SH-SY5Y (cell line): ENCODE data around the gene NRAP.

ENCODE experiments used
- GATA2 ChIP-seq: IDR thresholded peaks from 2 replicates; pipeline ENCODE4 v1.6.1; 2011; ENCODE audit warnings: mild to moderate bottlenecking, low read depth, low read length
- GATA3 ChIP-seq: IDR thresholded peaks from 2 replicates; pipeline ENCODE4 v1.6.1; 2011; ENCODE audit warnings: low read depth, mild to moderate bottlenecking, low read length, moderate library complexity

NRAP gene

DNA sequence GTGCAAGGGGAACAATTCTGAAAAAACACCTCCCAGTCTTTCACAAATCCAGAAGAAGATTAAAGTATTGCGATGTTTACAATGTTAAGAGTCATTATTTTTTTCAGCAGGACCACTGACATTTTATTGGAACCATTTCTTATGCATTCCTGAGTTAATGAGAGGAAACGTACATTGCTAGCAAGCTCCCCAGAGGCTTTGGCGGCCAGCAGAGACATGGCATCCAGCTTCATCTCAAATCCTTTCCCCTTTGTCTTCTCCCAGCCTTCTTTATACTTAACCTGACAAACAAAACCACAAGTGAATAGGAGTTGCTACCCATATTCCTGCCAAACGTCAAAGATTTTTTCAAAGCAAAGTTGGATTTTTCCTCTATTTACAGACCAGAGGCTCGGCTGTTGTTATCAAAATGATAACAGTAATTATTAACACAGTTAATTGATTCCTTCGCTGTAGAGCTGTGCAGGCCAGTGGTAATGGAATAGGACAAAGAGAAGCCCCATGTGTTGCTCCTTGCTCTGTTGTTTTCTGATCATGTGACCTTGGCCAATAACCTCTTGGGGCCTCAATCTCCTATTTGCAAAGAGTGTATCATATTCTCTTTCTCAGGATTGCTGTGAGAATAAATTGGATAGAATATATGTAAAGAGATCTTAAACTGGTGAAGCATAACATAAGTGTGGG is 32.0 kb downstream of the NRAP start:
- TF ChIP-seq GATA2 (no peak), GATA3 (no peak)

- no peak for TF ChIP-seq GATA2
- no peak for TF ChIP-seq GATA3
Measured at GRCh38 chr10:113630929-113631533, 32.8 kb downstream of the NRAP start.

DNA sequence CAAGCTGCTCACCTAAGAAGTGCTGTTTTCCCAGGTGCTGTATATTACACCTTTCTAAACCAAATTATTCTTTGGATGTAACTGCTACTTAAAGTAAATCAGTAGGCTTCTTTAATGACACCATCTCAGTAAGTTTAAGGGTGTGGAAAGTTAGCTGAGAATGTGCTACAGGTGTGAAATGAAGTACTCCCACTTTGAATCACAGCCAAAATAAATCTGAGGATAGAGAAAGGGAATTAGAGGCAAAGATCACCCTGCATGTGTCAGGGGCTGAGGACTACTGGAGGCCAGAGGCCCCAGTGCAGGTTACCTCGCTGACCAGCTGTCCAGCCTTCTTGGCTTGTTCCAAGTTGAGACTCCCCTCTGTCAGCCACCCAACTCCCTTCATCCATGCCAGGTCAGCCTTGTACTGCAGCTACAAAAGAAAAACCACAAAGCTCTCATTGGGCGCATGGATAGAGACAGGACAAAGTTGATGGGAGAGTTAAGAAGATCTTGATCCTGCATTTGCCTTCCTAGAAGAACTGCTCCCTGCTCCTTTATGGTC is 35.2 kb downstream of the NRAP start:
- no peak for TF ChIP-seq GATA3
- TF ChIP-seq GATA2, result no peak

DNA sequence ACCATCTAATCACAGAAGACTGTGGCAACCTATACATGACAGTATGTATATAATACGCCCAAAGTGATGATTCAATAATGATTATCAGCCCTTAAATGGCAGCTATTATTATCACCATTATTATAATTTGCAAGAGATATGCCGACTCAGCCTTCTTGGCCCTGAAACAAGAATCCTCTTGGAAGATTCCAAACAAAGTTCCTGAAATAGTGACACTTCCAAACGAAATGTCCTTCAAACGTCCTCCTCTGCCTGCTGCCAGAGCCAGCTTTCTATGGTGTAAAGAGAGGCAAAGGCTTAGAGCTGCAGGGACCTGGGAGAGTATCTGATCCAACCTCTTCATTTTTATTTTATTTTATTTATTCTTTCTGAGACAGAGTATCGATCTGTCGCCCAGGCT is 36.0 kb downstream of the NRAP start:
- TF ChIP-seq GATA2 (no peak), GATA3 (no peak)

GRCh38 chr10:113626809-113627355 is 37.0 kb downstream of the NRAP start:
- no peak for TF ChIP-seq GATA3
- no peak for TF ChIP-seq GATA2

- no peak for TF ChIP-seq GATA2
- TF ChIP-seq GATA3, result no peak
Measured at GRCh38 chr10:113625461-113626186, 38.2 kb downstream of the NRAP start.

DNA sequence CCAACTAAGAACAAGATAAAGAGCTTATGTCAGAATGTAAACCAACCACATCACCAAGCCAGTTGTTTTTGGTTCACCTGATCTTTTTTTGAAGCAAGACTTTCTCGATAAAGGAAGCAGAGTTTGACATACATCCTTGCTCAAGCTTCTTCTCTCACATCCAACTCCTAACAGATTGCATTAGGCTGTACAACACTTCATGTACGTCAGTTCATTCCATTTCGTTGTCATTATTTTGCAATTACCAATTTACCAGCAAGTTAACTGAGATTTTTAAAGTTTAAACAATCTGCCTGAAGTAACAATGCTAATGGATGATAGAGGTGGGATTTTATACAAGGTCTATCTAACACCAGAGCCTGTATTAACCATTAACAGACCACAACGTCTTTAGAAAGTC is 41.0 kb downstream of the NRAP start:
- no peak for TF ChIP-seq GATA3
- no peak for TF ChIP-seq GATA2

DNA sequence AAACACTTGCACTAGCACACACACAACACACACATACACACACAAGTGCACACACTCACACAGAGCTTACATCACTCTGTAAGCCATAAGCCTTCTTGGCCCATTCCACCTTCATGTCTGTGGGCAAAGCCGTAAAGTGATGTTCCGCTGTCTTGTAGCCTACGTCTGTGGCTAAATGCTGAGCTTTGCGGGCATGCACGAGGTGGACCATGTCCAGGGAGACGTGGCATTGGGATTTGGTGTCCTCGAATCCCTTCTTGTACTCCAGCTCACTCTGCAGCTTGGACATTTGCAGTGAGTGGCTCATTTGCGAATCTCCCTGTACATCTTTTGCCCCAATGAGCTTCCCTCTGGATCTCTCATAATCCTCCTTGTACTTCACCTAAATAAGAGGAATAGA is 42.0 kb downstream of the NRAP start:
- no peak for TF ChIP-seq GATA3
- no peak for TF ChIP-seq GATA2

DNA sequence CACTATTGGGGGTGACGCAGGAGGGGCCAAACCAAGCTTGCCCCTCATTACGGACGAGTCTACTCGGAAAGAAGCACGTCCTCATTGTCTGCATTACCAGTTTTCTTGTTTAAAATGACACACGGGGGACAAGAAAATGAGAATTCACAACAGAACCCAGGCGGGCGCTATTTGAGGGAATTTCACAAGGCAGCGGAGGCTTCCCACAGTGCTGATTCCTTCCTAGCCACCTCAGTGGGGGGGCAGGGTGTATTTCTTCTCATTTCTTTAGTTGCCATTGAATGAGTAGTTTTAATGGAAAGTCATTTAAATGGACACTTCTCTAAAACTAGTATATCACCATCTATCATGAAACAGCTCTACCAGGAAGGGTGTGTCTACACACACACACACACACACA is 42.9 kb downstream of the NRAP start:
- TF ChIP-seq GATA3 (no peak), GATA2 (no peak)

DNA sequence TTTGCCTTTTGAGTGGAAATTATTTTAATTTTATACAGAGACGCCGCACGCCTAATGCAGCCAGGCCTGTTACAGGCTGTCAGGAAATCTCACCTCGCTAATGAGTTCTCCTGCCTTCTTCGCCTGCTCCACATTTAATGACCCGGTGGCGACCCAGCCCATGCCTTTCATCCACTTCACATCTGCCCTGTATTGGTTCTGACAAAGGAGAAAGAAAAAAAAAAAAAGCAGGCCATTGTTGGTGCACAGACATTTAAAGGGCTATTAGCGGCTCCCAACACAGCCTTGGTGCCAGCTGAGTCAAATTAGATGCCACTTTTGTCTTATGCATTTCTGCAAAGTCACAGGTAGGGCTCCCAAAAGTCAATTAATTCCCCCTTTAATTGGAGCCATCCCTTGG is 43.3 kb downstream of the NRAP start:
- no peak for TF ChIP-seq GATA3
- no peak for TF ChIP-seq GATA2

GRCh38 chr10:113619401-113619800 is 44.4 kb downstream of the NRAP start:
- TF ChIP-seq GATA2 (no peak), GATA3 (no peak)

- TF ChIP-seq GATA3 (no peak), GATA2 (no peak)
Measured at GRCh38 chr10:113618338-113618737, 45.5 kb downstream of the NRAP start.

DNA sequence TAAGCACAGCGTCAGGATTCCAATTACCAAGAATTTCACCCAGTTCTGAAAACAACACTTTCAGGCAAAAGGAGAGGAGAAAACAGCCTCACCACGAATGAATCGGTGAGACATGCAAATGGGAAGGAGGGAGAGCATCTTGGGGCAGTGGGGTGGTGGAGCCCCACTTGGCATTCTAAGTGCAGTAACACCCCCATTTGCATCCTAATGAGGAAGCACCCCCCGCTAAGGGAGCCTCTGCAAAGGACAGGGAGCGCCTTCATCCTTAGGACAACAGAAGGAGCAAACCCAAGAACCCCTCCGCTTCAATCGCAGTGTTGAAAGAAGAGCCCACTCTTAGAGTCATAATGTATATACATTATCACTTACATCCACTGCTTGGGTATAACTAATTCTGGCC is 46.8 kb downstream of the NRAP start:
- TF ChIP-seq GATA3 (no peak), GATA2 (no peak)
